GM12891 (cell line): Measurements from ENCODE around the gene FAF2.

ENCODE experiments used
- DNase-seq: peaks from one replicate; pipeline ENCODE4 v3.0.0; 2011; ENCODE audit warnings: low spot score; ENCODE audit not compliant: insufficient read length
- FAIRE-seq: peaks from 2 replicates; lab custom pipeline; 2011; peaks lifted over from hg19 to GRCh38; lab: Jason Lieb, UNC
- PAX5 ChIP-seq: IDR thresholded peaks from 2 replicates; pipeline ENCODE4 v1.6.1; 2011; ENCODE audit warnings: low read length, moderate library complexity, mild to moderate bottlenecking; ENCODE audit not compliant: insufficient read depth, severe bottlenecking
- POLR2A ChIP-seq: IDR thresholded peaks from 2 replicates; pipeline ENCODE4 v1.6.1; 2011; ENCODE audit warnings: low read depth, low read length, control low read depth
- POLR2AphosphoS5 ChIP-seq: IDR thresholded peaks from 2 replicates; pipeline ENCODE4 v1.6.1; 2011; ENCODE audit warnings: low read depth, low read length, control low read depth
- POU2F2 ChIP-seq: IDR thresholded peaks from 2 replicates; pipeline ENCODE4 v1.6.1; 2011; ENCODE audit warnings: low read depth, mild to moderate bottlenecking, control low read depth, low read length, moderate library complexity
- SPI1 ChIP-seq: IDR thresholded peaks from 2 replicates; pipeline ENCODE4 v1.6.1; 2011; ENCODE audit warnings: low read depth, low read length, control low read depth
- TAF1 ChIP-seq: IDR thresholded peaks from 2 replicates; pipeline ENCODE4 v1.6.1; 2011; ENCODE audit warnings: low read depth, low read length, control low read depth

The FAF2 gene

GRCh38 chr5:176519810-176520720 lies 71.9 kb downstream of the FAF2 start:
- TF ChIP-seq TAF1 (no peak), PAX5 (no peak), POU2F2 (no peak)
- DNase-seq (no peak), FAIRE-seq (no peak)

DNA sequence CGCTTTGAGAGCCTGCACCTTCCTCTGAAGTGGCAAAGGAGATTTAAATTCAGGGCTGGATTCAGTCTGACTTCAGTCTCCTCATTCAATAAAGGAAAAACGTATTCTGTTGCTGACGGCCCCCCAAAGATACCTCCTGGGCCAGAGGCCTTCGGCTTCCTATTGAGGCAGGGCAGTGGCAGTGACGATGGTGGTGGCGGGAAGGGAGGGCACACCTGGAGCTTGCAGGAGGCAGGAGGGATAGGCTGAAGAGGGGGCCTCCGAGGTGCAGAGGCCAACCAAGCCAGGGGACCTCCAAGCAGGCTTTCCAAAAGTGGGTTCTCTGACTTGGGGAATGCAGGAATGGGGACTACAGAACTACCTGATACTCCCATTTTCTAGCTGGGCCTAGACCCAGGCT lies 73.1 kb downstream of the FAF2 start:
- FAIRE-seq (no peak), DNase-seq (no peak)
- TF ChIP-seq POLR2A (no peak), POLR2AphosphoS5 (no peak), TAF1 (no peak), PAX5 (no peak), SPI1 (no peak)

GRCh38 chr5:176521699-176522263 lies 73.6 kb downstream of the FAF2 start:
- FAIRE-seq (no peak), DNase-seq (no peak)
- TF ChIP-seq POLR2A (no peak), POLR2AphosphoS5 (no peak), PAX5 (no peak), POU2F2 (no peak), SPI1 (no peak)

DNA sequence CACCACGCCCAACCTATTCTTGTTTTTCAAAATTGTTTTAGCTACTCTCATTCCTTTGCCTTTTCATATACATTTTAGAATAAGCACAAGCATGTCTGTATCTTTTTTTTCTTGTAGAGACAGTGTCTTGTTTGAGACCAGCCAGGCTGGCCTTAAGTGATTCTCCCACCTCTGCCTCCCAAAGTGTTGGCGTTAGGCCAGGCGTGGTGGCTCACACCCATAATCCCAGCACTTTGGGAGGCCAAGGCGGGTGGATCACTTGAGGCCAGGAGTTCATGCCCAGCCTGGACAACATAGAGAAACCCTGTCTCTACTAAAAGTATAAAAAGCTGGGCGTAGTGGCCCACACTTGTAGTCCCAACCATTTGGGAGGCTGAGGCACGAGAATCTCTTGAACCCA lies 76.0 kb downstream of the FAF2 start:
- DNase-seq (no peak), FAIRE-seq (no peak)
- TF ChIP-seq SPI1: no peak
- TF ChIP-seq PAX5: no peak
- no peak for TF ChIP-seq POLR2AphosphoS5
- no peak for TF ChIP-seq POU2F2
- no peak for TF ChIP-seq TAF1
- no peak for TF ChIP-seq POLR2A

GRCh38 chr5:176524987-176525386 lies 76.8 kb downstream of the FAF2 start:
- TF ChIP-seq PAX5: no peak
- no peak for TF ChIP-seq POU2F2
- no peak for TF ChIP-seq POLR2AphosphoS5
- TF ChIP-seq SPI1: no peak
- TF ChIP-seq POLR2A: no peak
- TF ChIP-seq TAF1: no peak
- FAIRE-seq: no peak
- DNase-seq: no peak

GRCh38 chr5:176525677-176526076 lies 77.5 kb downstream of the FAF2 start:
- DNase-seq: no peak
- no peak for FAIRE-seq
- TF ChIP-seq POU2F2: no peak
- TF ChIP-seq POLR2AphosphoS5: no peak
- no peak for TF ChIP-seq PAX5
- no peak for TF ChIP-seq TAF1
- TF ChIP-seq SPI1: no peak
- TF ChIP-seq POLR2A: no peak

DNA sequence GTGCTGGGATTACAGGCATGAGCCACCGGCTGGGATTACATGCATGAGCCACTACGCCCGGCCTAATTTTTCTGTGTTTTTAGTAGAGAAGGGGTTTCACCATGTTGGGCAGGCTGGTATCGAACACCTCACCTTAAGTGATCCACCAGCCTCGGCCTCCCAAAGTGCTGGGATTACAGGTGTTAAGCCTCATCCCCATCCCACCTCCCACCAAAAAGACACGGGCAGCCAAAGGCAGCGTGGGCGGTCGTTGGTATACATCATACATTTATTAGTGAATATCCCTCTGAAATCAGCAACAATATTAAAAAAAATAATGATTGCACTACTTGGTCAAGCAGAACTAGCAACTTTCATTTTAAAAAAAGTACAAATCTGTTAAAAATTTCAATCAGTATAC lies 78.3 kb downstream of the FAF2 start:
- FAIRE-seq: no peak
- TF ChIP-seq POU2F2 (no peak), POLR2AphosphoS5 (no peak), SPI1 (no peak), TAF1 (no peak), POLR2A (no peak), PAX5 (no peak)
- DNase-seq: no peak

- TF ChIP-seq POU2F2 (no peak), SPI1 (no peak), POLR2A (no peak), POLR2AphosphoS5 (no peak), PAX5 (no peak), TAF1 (no peak)
- FAIRE-seq (no peak), DNase-seq (no peak)
Measured at GRCh38 chr5:176527246-176528222, 79.3 kb downstream of the FAF2 start.

DNA sequence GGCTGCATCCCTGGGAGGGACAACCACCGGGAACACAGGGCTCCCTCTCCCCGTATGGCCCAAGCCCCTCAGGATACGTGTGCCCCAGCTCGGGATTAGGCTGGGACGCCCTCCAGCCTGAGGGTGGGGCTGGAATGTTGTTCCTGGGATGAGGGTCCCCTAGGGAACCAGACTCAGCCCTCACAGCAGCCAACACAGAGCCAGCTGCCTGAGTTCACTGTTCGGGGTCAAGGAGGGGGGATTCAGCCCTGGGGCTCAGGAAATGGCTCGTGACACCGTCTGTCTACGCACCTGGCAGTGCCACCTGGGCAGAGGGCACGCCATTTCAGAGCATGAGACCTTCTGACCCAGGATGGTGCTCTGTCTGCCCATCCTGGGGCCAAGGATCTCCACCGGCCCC lies 80.1 kb downstream of the FAF2 start:
- DNase-seq: no peak
- no peak for FAIRE-seq
- TF ChIP-seq SPI1: no peak
- no peak for TF ChIP-seq POLR2A
- no peak; the same call in 1 of the 2 replicates for TF ChIP-seq POLR2AphosphoS5
- no peak for TF ChIP-seq PAX5
- TF ChIP-seq POU2F2: no peak
- no peak for TF ChIP-seq TAF1

GRCh38 chr5:176528761-176529115 lies 80.6 kb downstream of the FAF2 start:
- no peak for FAIRE-seq
- no peak for DNase-seq
- TF ChIP-seq TAF1 (no peak), POLR2A (no peak), SPI1 (no peak), PAX5 (no peak), POU2F2 (no peak), POLR2AphosphoS5 (no peak)
